GM21447 (cell line): Measurements from ENCODE around the gene SPHK2.
A peak's percentile ranks its signal among the peaks of the same experiment; 100 is the strongest.
"Not testable (repeated sequence)": the region's sequence is repeated elsewhere in the genome, so short reads cannot be mapped to it uniquely, and the experiment has no call there.

Source experiments
- ATAC-seq: cut with Tn5 transposase; IDR thresholded peaks from one replicate; pipeline ENCODE4 v1.9.1; 2021; ENCODE audit not compliant: unreplicated experiment

The SPHK2 gene

DNA sequence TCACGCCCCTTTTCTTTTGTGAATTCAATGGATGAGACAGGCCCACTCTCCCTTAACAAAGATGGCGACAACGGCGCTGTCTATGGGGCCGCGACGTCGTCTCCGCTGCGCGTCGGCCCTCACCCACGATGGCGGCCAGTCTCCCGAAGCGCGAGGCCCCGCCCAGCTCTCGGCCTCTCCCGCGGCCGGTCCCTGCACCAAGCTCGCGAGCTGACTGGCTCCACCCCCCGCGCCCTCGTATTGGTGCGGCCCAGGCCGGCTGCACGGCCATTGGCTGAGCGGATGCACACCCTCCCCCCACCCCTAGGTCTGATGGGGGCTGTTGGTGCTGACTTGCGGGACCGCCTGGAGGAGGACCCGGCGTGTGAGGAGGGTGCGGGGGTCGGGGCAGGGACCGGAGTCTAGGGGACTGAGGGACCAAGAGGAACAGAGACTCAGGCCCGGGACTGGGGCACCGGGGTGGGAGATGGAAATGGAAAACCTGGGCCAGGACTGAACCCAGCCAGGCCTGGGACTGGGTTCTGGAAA, 4.8 kb downstream of the SPHK2 start:
- ATAC-seq = peak; percentile 52

DNA sequence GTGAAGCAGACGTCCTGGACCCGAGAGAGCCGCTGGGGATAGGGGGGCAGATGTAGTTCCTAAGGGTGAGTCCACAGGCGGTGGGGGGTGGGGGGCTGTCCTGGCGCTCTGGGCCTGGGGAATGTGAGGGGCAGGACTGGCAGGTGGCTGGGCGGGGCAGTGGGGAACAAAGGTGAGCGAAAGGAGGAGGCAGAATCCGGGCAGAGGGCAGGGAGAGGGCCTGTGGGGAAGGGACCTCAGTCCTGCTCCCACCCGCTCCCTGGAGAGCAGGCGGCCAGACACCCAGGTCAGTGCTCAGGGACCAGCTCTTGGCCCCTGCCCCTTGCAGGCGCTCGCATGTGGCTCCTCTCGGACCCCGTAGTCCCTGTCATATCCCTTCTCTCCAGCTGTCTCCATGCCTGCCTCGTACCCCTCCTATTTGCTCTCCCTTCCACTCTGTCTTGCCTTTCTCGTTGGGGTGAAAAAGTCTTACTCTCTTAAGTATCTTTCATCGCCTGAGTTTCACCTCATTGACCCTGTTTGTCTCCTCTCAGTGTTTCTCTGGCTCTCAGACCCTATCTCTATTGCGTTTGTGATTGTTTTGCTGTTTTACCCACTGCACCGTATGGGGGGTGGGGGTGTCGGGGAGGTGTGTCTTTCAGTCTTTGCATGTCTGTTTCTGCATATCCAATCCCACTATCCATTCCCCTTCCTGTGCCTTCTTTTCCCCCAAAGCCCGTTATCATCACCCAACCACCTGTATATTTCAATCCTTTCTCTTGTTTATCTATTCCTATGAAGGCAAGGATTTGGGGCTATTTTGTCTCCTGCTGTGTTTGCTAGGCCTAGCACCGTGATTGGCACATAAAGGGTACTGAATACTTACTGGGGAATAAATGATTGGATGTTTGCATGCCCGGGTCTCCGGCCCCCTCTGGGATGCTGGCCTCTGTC, 5.8 kb downstream of the SPHK2 start:
- no peak for ATAC-seq

DNA sequence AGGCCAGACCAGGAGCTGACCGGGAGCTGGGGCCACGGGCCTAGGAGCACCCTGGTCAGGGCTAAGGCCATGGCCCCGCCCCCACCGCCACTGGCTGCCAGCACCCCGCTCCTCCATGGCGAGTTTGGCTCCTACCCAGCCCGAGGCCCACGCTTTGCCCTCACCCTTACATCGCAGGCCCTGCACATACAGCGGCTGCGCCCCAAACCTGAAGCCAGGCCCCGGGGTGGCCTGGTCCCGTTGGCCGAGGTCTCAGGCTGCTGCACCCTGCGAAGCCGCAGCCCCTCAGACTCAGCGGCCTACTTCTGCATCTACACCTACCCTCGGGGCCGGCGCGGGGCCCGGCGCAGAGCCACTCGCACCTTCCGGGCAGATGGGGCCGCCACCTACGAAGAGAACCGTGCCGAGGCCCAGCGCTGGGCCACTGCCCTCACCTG, 6.6 kb downstream of the SPHK2 start:
- no peak for ATAC-seq

DNA sequence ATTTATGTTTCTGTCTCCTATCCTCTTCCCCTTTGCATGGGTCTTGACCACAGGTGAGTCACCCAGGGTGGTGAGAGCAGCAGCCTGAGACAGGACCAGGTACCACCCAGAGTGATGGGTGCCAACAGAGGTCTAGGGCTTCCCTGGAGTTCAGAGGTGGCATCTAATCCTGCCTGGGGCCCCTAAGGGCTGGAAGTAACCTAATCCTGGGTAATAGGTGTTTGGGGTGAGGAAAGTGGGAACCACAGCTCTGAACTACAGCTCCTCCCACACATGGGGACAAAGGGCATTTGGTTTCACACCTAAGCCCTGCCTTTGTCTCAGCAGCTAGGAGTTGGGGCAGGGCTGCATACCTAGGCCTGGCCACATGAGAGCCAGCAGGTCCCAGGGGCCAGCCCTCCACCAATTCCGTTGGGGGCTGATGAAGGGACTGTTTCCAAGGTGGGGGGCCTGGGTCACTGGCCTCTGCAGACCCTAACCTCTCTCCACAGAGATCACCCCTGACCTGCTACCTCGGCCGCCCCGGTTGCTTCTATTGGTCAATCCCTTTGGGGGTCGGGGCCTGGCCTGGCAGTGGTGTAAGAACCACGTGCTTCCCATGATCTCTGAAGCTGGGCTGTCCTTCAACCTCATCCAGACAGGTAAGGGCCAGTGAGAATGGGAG, 8.0 kb downstream of the SPHK2 start:
- no peak for ATAC-seq

DNA sequence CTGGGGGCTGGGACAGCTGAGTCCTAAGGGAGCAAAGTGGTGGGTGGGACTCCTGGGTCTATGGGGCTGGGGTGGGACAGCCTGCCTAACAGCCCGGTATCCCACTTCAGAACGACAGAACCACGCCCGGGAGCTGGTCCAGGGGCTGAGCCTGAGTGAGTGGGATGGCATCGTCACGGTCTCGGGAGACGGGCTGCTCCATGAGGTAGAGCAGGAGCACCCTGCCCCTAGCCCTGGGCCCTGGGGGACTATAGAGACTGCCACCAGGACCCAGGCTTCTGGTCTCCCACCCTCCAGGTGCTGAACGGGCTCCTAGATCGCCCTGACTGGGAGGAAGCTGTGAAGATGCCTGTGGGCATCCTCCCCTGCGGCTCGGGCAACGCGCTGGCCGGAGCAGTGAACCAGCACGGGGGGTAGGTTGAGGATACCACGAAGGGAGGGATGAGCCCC, 8.6 kb downstream of the SPHK2 start:
- ATAC-seq = no peak

GRCh38 chr19:48628486-48629296, 9.4 kb downstream of the SPHK2 start:
- no peak for ATAC-seq

DNA sequence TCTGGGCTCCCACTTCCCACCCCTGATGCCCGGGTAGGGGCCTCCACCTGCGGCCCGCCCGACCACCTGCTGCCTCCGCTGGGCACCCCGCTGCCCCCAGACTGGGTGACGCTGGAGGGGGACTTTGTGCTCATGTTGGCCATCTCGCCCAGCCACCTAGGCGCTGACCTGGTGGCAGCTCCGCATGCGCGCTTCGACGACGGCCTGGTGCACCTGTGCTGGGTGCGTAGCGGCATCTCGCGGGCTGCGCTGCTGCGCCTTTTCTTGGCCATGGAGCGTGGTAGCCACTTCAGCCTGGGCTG, 9.9 kb downstream of the SPHK2 start:
- no peak for ATAC-seq

DNA sequence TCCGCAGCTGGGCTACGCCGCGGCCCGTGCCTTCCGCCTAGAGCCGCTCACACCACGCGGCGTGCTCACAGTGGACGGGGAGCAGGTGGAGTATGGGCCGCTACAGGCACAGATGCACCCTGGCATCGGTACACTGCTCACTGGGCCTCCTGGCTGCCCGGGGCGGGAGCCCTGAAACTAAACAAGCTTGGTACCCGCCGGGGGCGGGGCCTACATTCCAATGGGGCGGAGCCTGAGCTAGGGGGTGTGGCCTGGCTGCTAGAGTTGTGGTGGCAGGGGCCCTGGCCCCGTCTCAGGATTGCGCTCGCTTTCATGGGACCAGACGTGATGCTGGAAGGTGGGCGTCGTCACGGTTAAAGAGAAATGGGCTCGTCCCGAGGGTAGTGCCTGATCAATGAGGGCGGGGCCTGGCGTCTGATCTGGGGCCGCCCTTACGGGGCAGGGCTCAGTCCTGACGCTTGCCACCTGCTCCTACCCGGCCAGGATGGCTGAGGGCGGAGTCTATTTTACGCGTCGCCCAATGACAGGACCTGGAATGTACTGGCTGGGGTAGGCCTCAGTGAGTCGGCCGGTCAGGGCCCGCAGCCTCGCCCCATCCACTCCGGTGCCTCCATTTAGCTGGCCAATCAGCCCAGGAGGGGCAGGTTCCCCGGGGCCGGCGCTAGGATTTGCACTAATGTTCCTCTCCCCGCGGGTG, 10.4 kb downstream of the SPHK2 start:
- no peak for ATAC-seq

DNA sequence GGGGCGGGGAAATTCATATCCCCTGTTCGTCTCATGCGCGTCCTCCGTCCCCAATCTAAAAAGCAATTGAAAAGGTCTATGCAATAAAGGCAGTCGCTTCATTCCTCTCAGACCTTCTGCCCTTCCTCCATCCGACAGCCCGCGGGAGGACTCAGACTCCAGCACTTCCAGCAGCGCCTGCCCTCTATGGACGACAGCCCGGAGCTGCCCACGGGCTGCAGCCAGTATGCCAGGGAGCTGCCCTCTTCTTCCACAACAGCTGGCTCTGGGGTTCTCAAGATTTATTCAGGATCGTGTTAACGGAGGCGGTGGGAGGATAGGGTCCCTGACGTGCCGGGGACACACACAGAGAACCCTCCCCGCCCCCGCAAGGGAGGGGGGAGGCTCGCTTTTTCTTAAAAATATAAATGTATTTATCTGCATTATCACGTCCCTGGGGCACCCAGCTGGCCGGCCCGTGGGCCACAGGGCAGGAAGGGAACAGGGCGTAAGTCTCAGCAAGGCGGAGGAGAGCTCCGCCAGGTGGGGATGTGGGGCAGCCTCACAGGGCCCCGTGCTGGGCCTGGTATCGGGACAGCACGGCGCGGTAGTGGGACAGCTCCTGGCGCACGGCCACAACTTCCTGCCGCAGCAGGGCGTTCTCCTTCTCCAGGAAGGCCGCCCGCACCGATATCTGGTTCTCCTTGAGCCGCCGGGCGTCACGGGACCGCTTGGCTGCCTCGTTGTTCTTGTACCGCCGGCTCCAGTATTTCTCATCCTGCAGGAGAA, 11.2 kb downstream of the SPHK2 start:
- ATAC-seq = no peak

GRCh38 chr19:48631225-48631624, 11.9 kb downstream of the SPHK2 start:
- ATAC-seq = no peak

GRCh38 chr19:48632286-48632685, 13.0 kb downstream of the SPHK2 start:
- ATAC-seq = not testable (repeated sequence)

DNA sequence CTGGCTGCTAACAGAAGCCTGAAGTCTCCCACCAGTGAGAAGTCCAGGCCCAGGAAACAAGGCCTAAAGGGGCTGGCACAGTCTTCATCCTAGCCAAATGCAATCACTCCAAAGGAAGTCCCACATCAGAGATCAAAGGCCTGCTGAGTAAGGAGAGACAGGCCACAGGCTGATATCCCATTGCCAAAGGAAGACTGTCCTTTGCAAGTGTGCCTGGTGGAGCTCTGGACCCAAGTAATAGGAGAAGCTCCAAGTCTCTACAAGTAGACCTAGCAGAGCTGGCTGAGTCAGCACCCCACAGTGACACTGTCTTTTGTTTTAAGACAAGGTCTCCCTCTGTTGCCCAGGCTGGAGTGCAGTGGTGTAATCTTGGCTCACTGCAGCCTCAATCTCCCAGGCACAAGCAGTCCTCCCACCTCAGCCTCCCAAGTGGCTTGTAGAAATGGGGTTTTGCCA, 13.4 kb downstream of the SPHK2 start:
- ATAC-seq = no peak

GRCh38 chr19:48633148-48634035, 14.1 kb downstream of the SPHK2 start:
- ATAC-seq = no peak

DNA sequence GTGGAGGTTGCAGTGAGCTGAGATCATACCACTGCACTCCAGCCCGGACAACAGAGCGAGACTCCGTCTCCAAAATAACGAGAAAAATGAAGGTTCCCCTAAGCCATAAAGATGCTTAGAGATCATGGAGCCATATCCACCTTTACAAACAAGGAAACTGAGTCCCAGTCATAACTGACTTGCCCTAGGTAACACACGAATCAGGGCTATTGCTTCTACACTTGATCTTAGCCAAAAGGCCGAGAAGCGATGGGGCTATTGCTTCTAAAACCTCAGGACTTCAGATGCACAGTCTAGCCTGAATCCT, 14.7 kb downstream of the SPHK2 start:
- ATAC-seq = no peak

GRCh38 chr19:48634424-48635262, 15.3 kb downstream of the SPHK2 start:
- ATAC-seq = peak; percentile 23

DNA sequence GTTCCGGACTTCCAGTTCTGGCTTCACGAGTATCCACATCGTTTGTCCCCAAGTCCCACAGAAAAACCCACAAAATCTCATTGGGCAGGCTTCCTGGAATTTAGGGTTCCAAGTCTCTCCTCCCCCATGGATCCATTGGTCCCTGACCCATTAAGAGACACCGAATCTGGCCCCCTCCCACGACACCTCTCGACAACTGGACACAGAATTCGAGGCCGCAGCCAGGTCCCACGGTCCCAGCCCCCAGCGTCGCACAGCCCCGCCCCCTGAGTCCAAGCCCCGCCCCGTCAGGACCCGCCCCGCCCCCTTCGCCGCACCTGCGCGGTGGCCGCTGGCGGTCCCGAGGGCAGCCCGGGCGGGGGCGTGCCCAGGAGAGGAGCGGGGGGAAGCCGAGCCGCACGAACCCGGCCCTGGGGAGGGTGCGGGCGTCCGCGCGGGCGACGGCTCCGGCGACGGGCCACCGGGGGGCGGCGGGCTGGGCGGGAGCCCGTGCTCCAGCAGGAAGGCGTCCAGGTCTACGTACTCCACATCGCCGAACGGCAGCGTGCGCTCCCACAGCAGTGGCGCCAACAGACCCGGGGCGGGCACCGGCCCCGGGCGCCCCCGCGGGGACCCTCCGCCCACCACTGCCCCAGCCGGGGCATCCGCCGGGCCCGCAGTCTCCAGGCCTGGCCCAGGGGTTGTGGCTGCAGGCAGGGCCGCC, 16.1 kb downstream of the SPHK2 start:
- no peak for ATAC-seq
